Eye (tissue), 1 donor: ENCODE measurements around the gene HID1.
A peak's percentile ranks its signal among the peaks of the same experiment; 100 is the strongest.
"Not testable (repeated sequence)": the region's sequence is repeated elsewhere in the genome, so short reads cannot be mapped to it uniquely, and the experiment has no call there.

Experiments used
- DNase-seq: peaks from one replicate; pipeline ENCODE4 v3.0.0-alpha.2; 2015

The HID1 gene, protein sequence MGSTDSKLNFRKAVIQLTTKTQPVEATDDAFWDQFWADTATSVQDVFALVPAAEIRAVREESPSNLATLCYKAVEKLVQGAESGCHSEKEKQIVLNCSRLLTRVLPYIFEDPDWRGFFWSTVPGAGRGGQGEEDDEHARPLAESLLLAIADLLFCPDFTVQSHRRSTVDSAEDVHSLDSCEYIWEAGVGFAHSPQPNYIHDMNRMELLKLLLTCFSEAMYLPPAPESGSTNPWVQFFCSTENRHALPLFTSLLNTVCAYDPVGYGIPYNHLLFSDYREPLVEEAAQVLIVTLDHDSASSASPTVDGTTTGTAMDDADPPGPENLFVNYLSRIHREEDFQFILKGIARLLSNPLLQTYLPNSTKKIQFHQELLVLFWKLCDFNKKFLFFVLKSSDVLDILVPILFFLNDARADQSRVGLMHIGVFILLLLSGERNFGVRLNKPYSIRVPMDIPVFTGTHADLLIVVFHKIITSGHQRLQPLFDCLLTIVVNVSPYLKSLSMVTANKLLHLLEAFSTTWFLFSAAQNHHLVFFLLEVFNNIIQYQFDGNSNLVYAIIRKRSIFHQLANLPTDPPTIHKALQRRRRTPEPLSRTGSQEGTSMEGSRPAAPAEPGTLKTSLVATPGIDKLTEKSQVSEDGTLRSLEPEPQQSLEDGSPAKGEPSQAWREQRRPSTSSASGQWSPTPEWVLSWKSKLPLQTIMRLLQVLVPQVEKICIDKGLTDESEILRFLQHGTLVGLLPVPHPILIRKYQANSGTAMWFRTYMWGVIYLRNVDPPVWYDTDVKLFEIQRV

GRCh38 chr17:74972107-74972972 is at the start of gene HID1:
TSS of gene HID1 (minus strand) at chr17:74972759. CDS start at chr17:74972656, 103 bp downstream.
- peak; percentile 74 for DNase-seq

DNA sequence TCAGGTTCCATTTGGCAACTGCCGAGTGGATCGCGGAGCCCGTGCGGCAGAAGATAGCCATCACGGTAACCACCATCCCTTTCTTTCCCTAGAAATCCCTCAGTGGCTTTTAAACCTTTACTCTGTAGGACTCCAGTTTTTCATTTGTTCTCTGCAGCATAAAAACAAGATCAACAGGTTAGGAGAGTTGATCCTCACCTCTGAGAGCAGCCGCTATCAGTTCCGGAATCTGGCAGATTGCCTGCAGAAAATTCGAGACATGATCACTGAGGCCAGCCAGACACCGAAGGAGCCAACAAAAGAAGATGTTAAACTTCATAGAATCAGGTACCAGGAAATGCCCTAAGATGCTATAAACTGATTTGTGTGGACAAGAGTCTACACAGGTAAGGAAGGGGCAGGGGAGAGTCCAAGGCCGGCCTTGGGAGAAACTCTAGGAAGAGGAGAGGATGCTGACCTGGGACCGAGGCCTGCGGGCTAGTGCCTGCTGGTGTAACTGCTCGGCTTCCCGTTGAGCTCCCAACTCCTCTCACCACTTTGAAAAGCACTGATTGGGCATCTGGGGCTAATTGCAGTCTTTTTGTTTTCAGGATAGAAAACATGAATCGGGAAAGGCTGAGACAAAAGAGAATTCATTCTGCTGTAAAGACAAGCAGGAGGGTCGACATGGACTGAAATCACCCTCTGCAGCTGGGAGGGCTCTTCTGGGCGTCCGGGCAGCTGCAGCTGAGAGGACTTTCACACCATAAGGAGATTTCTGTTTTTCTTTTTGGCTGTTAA is 48.0 kb upstream of the HID1 start:
- no peak for DNase-seq

DNA sequence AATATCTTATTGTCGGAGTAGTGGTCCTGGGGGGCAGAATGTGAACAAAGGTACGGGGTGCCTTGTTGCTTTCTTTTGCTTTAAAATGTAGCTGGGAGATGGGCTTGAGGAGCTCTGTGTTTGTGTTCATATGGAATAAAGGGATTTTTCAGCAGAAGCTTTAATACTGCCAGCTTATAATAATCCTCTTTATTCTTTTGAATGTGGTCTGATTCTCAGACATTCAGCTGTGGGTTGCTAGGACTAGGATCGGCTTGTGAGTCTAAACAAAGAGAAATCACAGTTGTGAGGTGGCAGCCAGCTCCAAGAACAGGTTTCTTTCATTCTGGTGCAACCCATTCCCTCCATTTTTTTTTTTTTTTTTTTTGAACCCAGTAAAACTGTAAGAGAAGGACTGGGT is 47.2 kb upstream of the HID1 start:
- DNase-seq = no peak

DNA sequence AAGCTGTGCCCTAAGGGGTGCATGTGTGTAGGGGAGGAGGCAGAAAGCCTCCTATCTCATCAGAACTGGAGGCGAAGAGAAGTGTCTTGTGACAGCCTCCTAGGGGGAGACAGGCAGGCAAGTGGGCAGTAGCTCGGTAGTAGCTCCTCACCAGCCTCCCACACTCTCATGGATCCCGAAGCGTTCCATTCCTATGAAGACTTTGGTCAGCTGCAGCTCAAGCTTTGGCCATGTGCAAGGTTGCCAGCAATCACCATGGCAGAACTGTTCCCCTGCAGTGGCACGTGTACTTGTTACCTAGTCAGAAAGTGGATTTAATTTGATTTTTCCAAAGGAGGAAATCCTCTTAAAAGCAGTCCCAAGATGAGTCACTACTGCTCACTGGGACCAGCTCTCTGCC is 46.6 kb upstream of the HID1 start:
- DNase-seq = no peak

GRCh38 chr17:75013092-75013559 is 40.6 kb upstream of the HID1 start:
- no peak for DNase-seq

DNA sequence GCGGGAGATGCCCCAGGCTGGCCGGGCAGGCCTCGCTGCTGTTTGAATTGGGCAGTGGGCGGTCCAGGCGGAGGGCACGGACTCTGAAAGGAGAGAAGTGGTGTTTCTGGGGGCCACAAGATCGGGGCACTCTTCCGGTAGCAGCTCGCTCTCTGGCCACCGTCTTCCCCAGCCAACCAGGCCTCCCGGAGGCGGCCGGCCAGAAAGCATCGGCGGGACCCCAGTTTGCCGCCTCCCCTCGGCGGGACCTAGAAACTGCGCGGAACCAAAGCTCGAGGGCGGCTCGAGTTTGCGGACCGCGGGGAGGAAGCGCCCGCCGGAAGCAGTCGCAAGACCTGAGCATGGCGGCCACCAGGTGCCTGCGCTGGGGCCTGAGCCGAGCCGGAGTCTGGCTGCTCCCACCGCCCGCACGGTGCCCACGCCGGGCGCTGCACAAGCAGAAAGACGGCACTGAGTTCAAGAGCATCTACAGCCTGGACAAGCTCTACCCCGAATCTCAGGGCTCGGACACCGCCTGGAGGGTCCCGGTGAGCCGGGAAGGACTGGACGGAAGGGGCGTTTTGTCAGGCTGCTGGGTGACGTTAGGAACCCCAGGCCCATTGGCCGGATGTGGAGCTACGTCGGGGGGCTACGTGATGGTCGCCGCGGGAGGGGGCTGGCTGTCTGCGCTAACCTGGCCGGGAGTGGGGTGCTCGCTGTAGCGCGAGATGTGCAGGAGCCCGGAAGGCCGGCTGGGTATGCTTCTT is 40.0 kb upstream of the HID1 start, which contains the start of gene MRPL58:
Gene MRPL58 (plus strand): TSS at position 325 of the 746 bp plus-strand sequence. CDS start 17 bp downstream, at position 342.
- peak; percentile 94 for DNase-seq

DNA sequence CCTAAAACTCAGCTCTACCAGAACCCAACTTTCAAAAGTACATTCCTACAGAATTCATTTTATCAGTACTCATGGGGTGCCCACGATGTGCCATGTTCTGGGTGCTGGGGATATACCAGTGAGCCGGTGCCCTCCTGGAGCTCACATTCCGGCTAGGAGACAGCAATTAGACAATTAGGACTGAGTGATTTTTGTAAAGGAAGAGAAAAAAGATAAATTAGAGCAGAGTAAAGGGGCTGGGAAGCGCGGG is 39.5 kb upstream of the HID1 start:
- DNase-seq = no peak

DNA sequence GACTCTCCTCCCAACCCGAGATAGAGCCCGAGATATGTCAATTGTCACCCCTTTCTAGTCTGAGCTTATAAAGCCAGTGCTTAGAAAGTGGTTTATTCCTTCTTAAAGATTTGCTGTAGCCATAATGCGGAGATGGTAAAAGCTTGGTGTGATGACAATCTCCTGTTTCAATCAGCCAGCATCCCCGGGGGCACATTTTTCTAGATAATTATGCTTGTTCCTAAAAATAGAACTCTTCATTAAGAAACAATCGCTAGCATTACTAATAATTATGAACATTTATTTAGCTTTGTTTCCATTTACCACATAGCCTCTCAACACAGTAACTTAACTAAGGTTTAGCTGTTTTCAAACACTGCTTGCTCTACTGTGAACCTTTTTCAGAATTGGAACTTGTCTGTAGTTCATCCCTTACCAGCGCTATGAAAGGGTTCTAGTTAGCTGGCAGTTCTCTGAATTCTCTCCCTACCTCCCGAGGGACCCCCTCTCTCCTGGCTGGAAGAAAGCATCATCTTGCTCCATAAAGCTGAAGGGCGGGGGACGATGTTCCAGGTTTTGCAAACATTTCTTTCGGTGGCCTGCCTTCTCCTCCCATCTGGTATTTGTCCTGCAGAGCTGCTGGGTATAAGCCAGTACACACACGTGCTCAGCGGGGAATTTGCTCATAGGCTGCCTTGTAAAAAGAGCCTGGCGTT is 39.0 kb upstream of the HID1 start:
- DNase-seq = peak; percentile 81

DNA sequence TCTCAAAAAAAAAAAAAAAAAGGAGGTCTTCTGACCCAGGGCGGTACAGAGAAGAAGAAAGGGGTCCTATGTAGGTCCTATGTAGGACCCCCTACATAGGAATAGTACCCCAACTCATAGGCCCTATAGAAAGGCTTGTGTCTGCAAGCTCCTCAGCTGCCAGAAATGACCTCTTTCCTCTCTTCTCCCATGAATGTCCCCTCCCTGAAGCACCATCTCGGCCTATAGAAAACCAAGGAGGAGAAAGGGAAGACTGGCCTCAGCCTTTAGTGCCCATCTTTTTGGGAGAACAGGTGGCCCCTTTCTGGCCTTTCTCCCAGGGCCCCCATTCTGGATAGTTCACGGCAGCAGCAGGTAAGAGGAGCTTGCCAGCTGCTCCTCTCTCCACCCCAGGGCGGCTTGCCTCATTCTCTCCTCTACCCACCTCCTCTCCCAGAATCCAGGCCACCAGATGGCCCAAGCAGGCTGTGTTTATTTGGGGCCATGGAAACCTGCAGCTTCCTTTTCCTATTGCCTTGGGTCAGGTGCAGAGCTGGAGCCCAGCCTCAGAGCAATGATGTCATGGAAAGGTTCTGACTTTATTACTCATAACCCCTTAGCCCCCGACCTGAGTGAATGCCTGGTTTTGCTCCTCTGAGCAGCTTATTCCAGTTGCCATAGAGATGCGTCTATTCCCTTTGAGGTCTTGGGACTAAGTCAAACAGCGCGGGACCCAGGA is 38.3 kb upstream of the HID1 start:
- peak; percentile 69 for DNase-seq

GRCh38 chr17:75009139-75009724 is 36.7 kb upstream of the HID1 start:
- no peak for DNase-seq

DNA sequence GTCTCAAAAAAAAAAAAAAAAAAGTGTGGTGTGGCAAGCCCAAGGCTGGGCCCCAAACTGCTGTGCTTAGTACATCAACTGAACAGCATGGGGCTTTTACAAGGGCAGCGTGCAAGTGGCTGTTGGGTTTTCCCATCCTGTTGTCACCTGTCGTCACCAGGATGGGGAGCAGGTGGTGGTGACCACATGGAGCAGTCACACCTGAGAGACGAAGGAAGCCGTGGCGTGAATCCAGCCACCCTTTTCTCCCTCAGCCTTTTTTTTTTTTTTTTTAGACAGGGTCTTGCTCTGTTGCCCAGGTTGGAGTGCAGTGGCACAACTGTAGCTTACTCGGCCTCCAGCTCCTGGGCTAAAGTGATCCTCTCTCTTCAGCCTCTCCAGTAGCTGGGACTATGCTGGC is 35.8 kb upstream of the HID1 start:
- DNase-seq = no peak

DNA sequence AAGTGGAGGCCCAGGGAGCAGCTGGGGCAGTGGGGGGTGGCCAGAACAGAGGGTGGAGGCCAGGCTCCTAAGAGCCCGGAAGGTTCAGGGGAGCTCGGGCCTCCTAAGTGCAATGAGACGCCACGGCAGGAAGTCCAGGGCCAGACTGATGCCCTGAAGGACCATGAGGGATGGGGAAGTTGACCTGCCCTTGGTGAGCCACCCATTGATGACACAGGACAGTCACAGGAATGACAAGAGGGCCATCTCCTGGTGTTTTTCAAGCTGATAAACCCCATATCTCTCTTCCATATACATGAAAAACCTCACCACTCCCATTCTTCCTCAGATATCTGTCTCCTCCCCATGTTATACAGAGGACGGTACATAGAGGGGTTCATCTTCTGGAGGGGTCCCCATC is 34.1 kb upstream of the HID1 start:
- no peak for DNase-seq

DNA sequence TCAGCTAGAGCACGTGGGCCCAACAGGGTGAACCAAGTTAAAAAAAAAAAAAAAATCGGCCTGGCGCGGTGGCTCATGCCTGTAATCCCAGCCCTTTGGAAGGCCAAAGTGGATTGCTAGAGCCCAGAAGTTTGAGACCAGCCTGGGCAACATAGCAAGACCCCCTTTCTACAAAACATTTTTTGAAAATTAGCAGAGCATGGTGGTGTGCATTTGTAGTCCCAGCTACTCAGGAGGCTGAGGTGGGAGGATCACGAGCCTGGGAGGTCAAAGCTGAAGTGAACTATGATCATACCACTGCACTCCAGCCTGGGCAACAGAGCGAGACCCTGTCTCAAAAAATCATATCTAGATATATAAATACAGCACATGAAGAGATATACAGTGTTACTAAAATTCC is 33.5 kb upstream of the HID1 start:
- not testable (repeated sequence) for DNase-seq

DNA sequence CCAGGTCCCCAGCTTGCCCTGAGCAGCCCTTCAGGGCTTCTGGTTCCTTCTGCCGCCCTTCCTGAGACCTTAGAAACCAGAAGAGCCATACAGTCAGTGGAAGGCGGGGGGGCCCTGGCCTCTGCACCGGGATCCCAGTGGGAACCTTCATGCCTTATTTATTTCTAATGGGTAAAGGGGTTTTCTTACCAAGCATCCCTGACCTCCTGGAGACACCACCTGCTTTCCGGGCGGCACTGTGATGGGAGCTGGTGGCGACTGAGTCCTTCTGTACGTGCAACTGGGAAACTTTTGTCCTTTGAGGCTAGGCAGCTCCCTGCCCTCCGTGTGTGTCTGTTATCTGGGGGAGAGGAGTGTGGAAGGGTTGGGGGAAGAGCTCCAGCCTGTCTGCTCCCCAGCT is 32.7 kb upstream of the HID1 start:
- no peak for DNase-seq

GRCh38 chr17:75004371-75004770 is 31.8 kb upstream of the HID1 start:
- no peak for DNase-seq

- DNase-seq = no peak
These were observed 31.4 kb upstream of the HID1 start for GRCh38 chr17:75003957-75004355.

GRCh38 chr17:75003070-75003956 is 30.8 kb upstream of the HID1 start:
- no peak for DNase-seq

DNA sequence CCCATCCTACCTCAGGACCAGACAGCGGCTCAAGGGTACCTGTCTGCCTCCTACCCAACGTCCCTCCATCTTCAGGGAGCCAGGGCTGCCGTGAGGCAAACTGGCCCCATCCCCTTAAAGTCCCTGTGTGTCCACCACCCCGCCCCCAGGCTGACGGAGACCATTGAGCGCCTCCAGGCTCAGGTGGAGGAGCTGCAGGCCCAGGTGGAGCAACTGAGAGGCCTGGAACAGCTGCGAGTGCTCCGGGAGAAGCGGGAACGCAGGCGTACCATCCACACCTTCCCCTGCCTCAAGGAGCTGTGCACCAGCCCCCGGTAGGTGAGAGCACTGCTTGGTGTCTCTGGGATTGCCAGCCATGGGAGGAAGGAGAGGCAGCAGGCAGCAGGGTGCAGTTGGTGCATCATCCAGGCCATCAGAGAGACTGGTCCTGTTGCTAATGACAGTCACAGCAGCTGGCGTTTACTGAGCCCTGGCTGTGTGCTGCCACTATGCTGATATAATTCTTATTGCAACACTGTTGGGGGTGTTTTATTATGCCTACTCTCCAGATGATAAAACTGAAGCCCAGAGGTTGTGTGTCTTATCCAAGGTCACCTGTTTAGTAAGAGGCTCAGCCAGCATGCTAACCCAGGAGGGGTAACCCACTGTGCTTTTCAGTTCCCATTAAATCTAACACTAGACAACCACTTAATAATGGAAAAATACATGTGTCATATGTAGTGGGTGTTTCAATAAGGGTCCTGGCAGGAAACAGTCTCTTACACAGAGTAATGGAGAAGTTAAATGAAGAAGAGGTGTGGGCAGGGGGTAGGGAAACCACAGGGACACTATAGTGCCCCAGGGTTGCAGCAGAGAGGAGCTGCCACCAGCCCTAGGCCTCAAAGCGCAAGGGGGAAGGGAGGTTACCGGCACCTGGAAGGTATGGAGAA is 29.6 kb upstream of the HID1 start:
- DNase-seq = no peak
